Measurements from ENCODE around the gene CCDC17.

CCDC17 gene

GRCh38 chr1:45660336-45660735 lies 36.5 kb upstream of the CCDC17 start:
- no peak for DNase-seq (ENCODE audit: extremely low read depth, low read depth)
- no peak overlapping the region for H3K4me3 ChIP-seq (replicated peaks; ENCODE audit: low read depth, low read length)
- TF ChIP-seq CTCF (IDR thresholded peaks at IDR 0.05; ENCODE audit: low read depth, low read length, missing control alignments) = no peak

GRCh38 chr1:45659222-45659621 lies 35.4 kb upstream of the CCDC17 start:
- no peak for TF ChIP-seq CTCF (IDR thresholded peaks at IDR 0.05; ENCODE audit: low read depth, low read length, missing control alignments)
- no peak overlapping the region for H3K4me3 ChIP-seq (replicated peaks; ENCODE audit: low read depth, low read length)
- no peak for DNase-seq (ENCODE audit: extremely low read depth, low read depth)

- H3K4me3 ChIP-seq (replicated peaks; ENCODE audit: low read depth, low read length) = no peak overlapping the region
- no peak for DNase-seq (ENCODE audit: extremely low read depth, low read depth)
- TF ChIP-seq CTCF (IDR thresholded peaks at IDR 0.05; ENCODE audit: low read depth, low read length, missing control alignments) = no peak
Observed at GRCh38 chr1:45658171-45658570, 34.3 kb upstream of the CCDC17 start.

- no peak for TF ChIP-seq CTCF (IDR thresholded peaks at IDR 0.05; ENCODE audit: low read depth, low read length, missing control alignments)
- no peak for DNase-seq (ENCODE audit: extremely low read depth, low read depth)
- no peak overlapping the region for H3K4me3 ChIP-seq (replicated peaks; ENCODE audit: low read depth, low read length)
Observed at GRCh38 chr1:45656573-45657226, 32.8 kb upstream of the CCDC17 start.

- no peak for TF ChIP-seq CTCF (IDR thresholded peaks at IDR 0.05; ENCODE audit: low read depth, low read length, missing control alignments)
- DNase-seq (ENCODE audit: extremely low read depth, low read depth) = no peak
- no peak overlapping the region for H3K4me3 ChIP-seq (replicated peaks; ENCODE audit: low read depth, low read length)
Observed at GRCh38 chr1:45654540-45655280, 30.9 kb upstream of the CCDC17 start.

- TF ChIP-seq CTCF (IDR thresholded peaks at IDR 0.05; ENCODE audit: low read depth, low read length, missing control alignments) = no peak
- H3K4me3 ChIP-seq (replicated peaks; ENCODE audit: low read depth, low read length) = no peak overlapping the region
- DNase-seq (ENCODE audit: extremely low read depth, low read depth) = no peak
Observed at GRCh38 chr1:45647248-45648021, 23.6 kb upstream of the CCDC17 start.

All from HFF-Myc (cell line).